Right lobe of liver (tissue), 6 donors: ENCODE results near the gene SCYGR1. TPM values are rescaled to one million over a fixed set of nuclear protein-coding genes. Genes with fewer than 3 reads are reported as not detected.

Experiments
- ATAC-seq, 4 donors: fragments of 200-7000 bp; cut with Tn5 transposase; one replicate each; pipeline ENCODE4 v1.9.1; 2020; ENCODE audit warnings: mild to moderate bottlenecking in 4 of 4, moderate library complexity in 4 of 4
- DNase-seq, 3 donors: peaks; one replicate each; pipeline ENCODE4 v3.0.0-alpha.2; 2020
- H3K27ac ChIP-seq, 3 donors: fragments of 200-600 bp; one replicate each; pipeline ENCODE4 v1.8.0; 2022
- H3K27me3 ChIP-seq, 2 donors: fragments of 200-600 bp; one replicate each; pipeline ENCODE4 v1.8.0; 2022
- H3K36me3 ChIP-seq, 4 donors: fragments of 200-600 bp; sonication (generic) in 1 of 4; one replicate each; pipeline versions ENCODE4 v1.5.1 to v1.8.0; 2017 to 2022; ENCODE audit warnings: control low read depth in 1 of 4
- H3K4me1 ChIP-seq, 4 donors: fragments of 200-600 bp; sonication (generic) in 1 of 4; one replicate each; pipeline versions ENCODE4 v1.5.1 to v1.8.0; 2017 to 2022; ENCODE audit warnings: control low read depth in 1 of 4
- H3K4me3 ChIP-seq, 3 donors: fragments of 200-600 bp; one replicate each; pipeline ENCODE4 v1.8.0; 2022
- H3K9me3 ChIP-seq, 4 donors: fragments of 200-600 bp; sonication (generic) in 1 of 4; one replicate each; pipeline versions ENCODE4 v1.5.1 to v1.8.0; 2017 to 2022; ENCODE audit warnings: control low read depth in 1 of 4
- CTCF ChIP-seq, 4 donors: fragments of 200-600 bp in 3 of 4; fragments of 450-650 bp in 1 of 4; IDR thresholded peaks; one replicate each; pipeline versions ENCODE4 v1.5.1 to v1.8.0; 2016 to 2022; ENCODE audit warnings: antibody characterized with exemption in 4 of 4, mild to moderate bottlenecking in 2 of 4
- POLR2A ChIP-seq: fragments of 450-650 bp; IDR thresholded peaks from one replicate; pipeline ENCODE4 v1.6.1; 2017; ENCODE audit warnings: antibody characterized with exemption, mild to moderate bottlenecking
- WGBS: methylation state at CpG from one replicate; pipeline ENCODE4 v1.1.6; 2018; ENCODE audit warnings: low coverage, low lambda C conversion rate; ENCODE audit not compliant: insufficient coverage; ENCODE audit errors: missing lambda C conversion rate; 5-methylcytosine and 5-hydroxymethylcytosine counted together
- intact Hi-C, 2 donors: fragments of 100-400 bp; cut with DNase I; formaldehyde crosslinking; loops; one replicate each; pipeline versions ENCODE4 v1.11.2 to v1.14.1; 2022
- total RNA-seq, 6 experiments: library from RNA; depleted of rRNA in 2 of 6; stranded (reverse); fragments of >200 nt in 2 of 6; fragmentation: NEBNext Ultra II Directional in 3 of 6; extraction: Animal tissue kit (Norgen Biotek cat#: 25700) in 3 of 6; gene quantifications; one replicate each; pipeline versions ENCODE4 v1.1.0 to v1.2.4, GENCODE V29; 2016 to 2023
- donor health status: DM: no; HTN: yes; CAD: no.
- donor health status: DM: no; HTN: no; CAD: no.
- donor health status: DM: no; HTN: no; CAD: no.
- donor health status: DM: no; HTN: yes; CAD: no.
- donor health status: DM: no; HTN: yes; CAD: no.

The SCYGR1 gene
- total RNA-seq, 6 experiments from 2014 or later: not detected

GRCh38 chr2:227377467-227378351 is 10.0 kb downstream of the SCYGR1 start:
- Histone ChIP-seq H3K9me3 (no peaks in the 10 kb centered on the region), H3K4me1 (no peaks in the 10 kb centered on the region), H3K27me3 (no peaks in the 10 kb centered on the region), H3K36me3 (no peaks in the 10 kb centered on the region), H3K4me3 (no peak overlapping the region), H3K27ac (no peak overlapping the region)
- 59% methylated on average over 8 of the region's 8 CpGs for WGBS
- ATAC-seq (no peak), DNase-seq (no peak)
- intact Hi-C loops: no loop called here
- TF ChIP-seq POLR2A (no peak), CTCF (IDR thresholded peaks at IDR 0.05) (no peak)

- DNase-seq (no peak), ATAC-seq (no peak)
- H3K36me3 ChIP-seq: no peaks in the 10 kb centered on the region
- no peaks in the 10 kb centered on the region for H3K4me1 ChIP-seq
- no peaks in the 10 kb centered on the region for H3K9me3 ChIP-seq
- no peak overlapping the region for H3K4me3 ChIP-seq
- intact Hi-C loops: no loop called here
- no peaks in the 10 kb centered on the region for H3K27me3 ChIP-seq
- H3K27ac ChIP-seq: no peak overlapping the region
- TF ChIP-seq CTCF (IDR thresholded peaks at IDR 0.05) (no peak), POLR2A (no peak)
- WGBS: 60% methylated on average over 8 of the region's 9 CpGs
Measured at GRCh38 chr2:227376656-227377396, 10.9 kb downstream of the SCYGR1 start.

GRCh38 chr2:227374158-227374557 is 13.6 kb downstream of the SCYGR1 start:
- Histone ChIP-seq H3K27ac (no peak overlapping the region), H3K9me3 (no peaks in the 10 kb centered on the region), H3K4me1 (no peaks in the 10 kb centered on the region), H3K27me3 (no peaks in the 10 kb centered on the region), H3K36me3 (no peaks in the 10 kb centered on the region), H3K4me3 (no peak overlapping the region)
- ATAC-seq: no peak
- 72% methylated on average over 6 of the region's 6 CpGs for WGBS
- TF ChIP-seq CTCF (IDR thresholded peaks at IDR 0.05): no peak
- TF ChIP-seq POLR2A: no peak
- no peak for DNase-seq
- intact Hi-C loops: no loop called here

- no peak for ATAC-seq
- intact Hi-C loops: no loop called here
- TF ChIP-seq CTCF (IDR thresholded peaks at IDR 0.05): no peak
- TF ChIP-seq POLR2A: no peak
- H3K4me3 ChIP-seq: no peak overlapping the region
- 81% methylated on average over 10 of the region's 10 CpGs for WGBS
- H3K27ac ChIP-seq: no peak overlapping the region
- no peaks in the 10 kb centered on the region for H3K9me3 ChIP-seq
- H3K27me3 ChIP-seq: no peaks in the 10 kb centered on the region
- DNase-seq: no peak
- no peaks in the 10 kb centered on the region for H3K36me3 ChIP-seq
- no peaks in the 10 kb centered on the region for H3K4me1 ChIP-seq
Measured at GRCh38 chr2:227373389-227373788, 14.4 kb downstream of the SCYGR1 start.
